Cardiac septum (tissue), 1 donor: ENCODE measurements around the gene TNPO2. TPM values are rescaled to one million over a fixed set of nuclear protein-coding genes. Genes with fewer than 3 reads are reported as not detected.
A peak's percentile ranks its signal among the peaks of the same experiment; 100 is the strongest.
"Not testable (repeated sequence)": the region's sequence is repeated elsewhere in the genome, so short reads cannot be mapped to it uniquely, and the experiment has no call there.

ENCODE experiments used
- DNase-seq: peaks from one replicate; pipeline ENCODE4 v3.0.0-alpha.2; 2020; ENCODE audit warnings: low spot score
- intact Hi-C: fragments of 100-400 bp; cut with DNase I; formaldehyde crosslinking; loops from one replicate; pipeline ENCODE4 v1.14.0; 2022
- total RNA-seq: library from RNA; stranded (reverse); fragmentation: NEBNext Ultra II Directional; extraction: Animal tissue kit (Norgen Biotek cat#: 25700); gene quantifications from one replicate; pipeline ENCODE4 v1.2.1, GENCODE V29; 2021
- donor health status: DM: no; HTN: no; CAD: no.

TNPO2 gene
- total RNA-seq, 1 donor from 2014 or later: 50.4 TPM

DNA sequence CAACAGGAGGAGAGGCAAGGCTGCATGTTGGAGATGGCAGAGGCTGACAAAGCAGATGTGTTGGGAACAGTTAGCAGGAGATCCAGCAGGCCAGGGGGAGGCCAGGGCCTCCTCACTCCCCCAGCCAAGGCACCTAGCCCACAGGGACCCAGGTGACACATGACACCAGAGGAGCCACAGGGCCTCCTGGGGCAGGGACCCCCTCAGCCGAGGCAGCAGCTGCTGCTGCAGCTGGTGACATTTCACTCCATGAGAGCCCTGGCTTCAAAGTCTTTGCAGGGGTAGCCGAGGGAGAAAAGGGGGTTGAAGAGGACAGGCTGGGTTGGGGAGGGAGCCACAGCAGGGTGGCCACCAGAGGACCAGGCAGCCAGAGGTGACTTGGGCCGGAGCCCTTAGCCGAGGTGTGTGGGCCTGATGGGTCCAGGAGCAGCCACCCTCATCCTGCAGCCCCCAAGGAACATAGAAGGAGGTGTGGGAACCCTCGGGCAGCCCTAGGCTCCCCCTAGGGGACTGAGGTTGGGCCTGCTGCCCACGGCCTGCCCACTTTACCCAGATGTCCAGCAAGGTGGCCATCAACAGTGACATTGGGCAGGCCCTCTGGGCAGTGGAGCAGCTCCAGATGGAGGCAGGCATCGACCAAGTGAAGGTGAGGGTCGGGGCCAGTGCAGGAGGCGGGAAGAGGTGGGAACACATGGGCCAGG, 36.1 kb downstream of the TNPO2 start, which contains the start of gene GNG14:
Gene GNG14, plus strand, starts transcription at position 503 of the 701 bp plus-strand sequence. Its CDS starts 51 bp downstream, at position 554.
- DNase-seq: no peak
- intact Hi-C loops: no loop called here

DNA sequence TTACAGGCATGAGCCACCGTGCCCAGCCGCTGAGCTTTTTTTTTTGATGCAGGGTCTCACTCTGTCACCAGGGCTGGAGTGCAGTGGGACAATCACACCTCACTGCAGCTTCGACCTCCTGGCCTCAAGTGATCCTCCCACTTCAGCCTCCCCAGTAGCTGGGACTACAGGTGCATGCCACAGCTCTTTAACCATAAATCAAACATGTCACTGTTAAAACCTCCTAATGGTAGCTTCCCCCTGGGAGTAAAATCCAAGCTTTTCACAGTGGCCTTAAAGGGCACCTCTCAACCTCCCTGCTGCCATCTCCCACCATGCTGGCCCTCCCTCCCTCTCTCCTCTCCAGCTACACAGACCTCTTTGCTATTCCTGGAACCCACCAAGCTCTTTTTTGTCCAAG, 37.9 kb downstream of the TNPO2 start:
- intact Hi-C loops: no loop called here
- no peak for DNase-seq

DNA sequence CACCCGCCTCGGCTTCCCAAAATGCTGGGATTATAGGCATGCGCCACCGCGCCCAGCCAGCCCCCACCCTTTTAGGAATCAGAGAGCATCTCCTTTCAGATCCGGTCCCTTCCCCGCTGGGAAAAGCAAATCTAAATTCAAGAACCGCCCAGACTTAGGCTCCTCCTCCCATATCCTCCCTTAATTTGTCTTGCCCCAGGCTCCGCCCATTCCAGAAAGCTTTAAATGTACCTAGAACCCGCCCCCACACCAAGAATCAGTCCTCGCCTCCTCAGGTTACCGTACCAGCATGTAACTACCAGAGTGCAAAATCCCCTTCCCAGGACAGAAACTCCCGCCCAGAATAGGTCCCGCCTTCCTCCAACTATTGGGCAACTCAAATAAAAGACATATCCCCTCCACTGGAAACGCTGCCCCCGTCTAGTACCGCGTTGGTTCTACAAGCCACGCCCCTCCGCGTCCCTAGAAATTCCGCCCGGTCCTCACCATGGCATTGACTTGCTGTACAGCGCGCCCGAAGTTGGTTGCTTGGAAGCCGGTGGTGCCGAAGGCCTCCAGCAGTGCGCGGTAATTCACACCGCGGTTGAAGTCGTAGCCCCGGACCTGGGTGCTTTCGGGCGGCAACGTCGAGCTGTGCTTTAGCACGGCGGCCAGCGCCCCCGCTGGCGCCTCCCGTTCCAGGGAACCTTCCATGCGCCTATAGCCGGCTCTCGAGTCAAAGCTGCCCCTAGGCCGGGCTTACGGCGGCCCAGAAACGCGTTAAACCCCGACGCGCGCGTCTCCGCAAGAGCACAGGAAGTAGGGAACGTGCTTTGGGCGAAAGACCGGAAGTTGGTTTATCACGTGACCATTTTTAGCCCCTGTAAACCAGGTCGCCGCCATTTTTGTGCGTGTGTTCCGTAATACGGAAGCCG, 42.4 kb downstream of the TNPO2 start, which contains the start of gene DHPS:
Gene DHPS, minus strand, starts transcription at position 807 of the 914 bp plus-strand sequence. Its CDS starts 114 bp downstream, at position 693.
- intact Hi-C loops: loop anchor here (1.0 to 5.0 kb wide), 2 partner anchors 12 to 121 kb away; partner anchors contain the start of genes PRDX2 and THSD8
- peak; percentile 95 for DNase-seq

DNA sequence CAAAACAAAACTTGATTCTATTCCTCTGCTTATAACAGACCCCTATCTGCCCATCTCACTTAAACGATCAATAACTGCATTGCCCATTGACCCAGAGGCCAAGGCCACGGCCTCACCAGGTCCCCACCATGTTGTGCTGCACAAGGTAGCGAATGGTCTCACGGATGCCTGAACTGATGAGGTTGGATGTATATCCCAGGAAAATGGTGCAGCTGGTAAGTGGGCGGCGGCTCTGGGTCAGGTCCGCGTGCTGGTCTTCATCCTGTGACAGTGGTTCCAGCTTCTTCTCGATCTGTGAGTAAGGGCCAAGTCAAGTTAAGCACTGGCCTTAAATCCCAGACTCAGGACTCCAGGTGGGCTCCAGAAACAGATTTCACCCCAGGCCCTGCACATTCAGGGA, 43.7 kb downstream of the TNPO2 start:
- no peak for DNase-seq
- intact Hi-C loops: loop anchor here (5.0 kb wide), 1 partner anchor 122 kb away; the partner anchor contains the start of genes PRDX2 and THSD8

DNA sequence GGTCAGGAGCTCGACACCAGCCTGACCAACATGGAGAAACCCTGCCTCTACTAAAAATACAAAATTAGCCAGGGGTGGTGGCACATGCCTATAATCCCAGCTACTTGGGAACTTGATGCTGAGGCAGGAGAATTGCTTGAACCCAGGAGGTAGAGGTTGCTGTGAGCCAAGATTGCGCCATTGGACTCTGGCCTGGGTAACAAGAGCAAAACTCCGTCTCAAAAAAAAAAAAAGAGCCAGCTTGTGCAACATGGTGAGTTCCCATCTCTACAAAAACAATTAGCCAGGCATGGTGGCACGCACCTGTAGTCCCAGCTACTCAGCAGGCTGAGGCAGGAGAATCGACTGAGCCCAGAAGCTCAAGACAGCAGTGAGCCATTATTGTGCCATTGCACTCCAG, 45.7 kb downstream of the TNPO2 start:
- intact Hi-C loops: loop anchor here (10.0 kb wide), 1 partner anchor 167 kb away; no protein-coding TSS in a partner anchor
- not testable (repeated sequence) for DNase-seq

DNA sequence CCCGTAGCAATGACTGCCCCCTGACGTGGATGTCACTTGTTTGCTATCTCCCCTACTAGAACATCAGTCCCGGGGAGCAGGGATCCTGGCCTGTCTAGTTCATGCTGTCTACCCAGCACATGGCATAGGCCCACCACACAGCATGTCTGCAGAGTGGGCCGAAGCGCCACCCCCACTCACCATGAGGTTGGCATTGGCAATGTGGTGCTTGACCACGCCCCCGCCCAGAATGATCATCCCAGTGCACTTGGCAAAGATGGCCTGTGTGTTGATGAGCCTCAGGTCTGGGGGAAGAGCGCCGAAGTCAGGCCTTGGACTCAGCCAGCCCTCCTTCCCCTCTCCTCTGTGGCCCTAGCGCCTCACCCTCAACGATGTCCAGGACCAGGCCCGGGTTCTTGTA, 46.8 kb downstream of the TNPO2 start:
- DNase-seq: no peak
- intact Hi-C loops: loop anchor here (10.0 kb wide), 1 partner anchor 168 kb away; no protein-coding TSS in a partner anchor

DNA sequence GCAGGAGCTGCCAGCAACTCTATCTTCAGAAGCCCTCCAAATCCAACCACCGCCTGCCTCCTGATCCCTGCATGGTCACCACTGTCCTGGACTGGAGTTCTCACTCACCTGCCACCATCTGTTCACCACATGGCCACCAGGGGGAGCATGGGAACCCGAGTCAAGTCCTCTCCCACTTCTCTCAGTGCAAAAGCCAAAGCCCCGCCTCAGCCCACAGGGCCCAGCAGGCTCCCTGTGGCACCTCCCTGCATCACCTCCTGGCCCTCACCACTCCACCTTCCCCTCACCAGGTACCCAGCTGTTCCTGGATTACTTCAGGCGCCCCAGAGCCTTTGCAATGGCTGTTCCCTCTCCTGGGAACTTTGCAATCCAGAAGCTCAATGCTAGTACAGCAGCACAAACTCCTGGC, 47.3 kb downstream of the TNPO2 start:
- intact Hi-C loops: loop anchor here (10.0 kb wide), 1 partner anchor 168 kb away; no protein-coding TSS in a partner anchor
- peak; percentile 92 for DNase-seq

DNA sequence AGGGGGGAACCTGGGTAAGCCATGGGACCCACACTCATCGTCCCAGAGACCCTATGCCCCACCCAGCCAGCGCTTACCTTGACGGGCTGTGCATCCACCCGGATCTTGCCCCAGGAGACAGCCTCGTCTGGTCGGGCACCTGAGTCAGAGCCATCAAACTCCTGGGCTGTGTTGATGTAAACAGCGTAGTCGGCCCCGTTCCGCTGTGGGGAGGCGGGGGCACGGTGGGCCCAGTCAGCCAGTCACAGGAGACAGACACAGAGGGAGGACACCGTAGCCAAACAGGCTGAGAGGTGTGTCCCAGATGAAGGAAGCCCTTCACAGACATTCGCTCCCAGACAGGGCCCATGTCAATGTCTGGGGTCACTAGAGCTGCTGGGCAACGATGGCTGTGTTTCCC, 47.8 kb downstream of the TNPO2 start:
- intact Hi-C loops: loop anchor here (10.0 kb wide), 1 partner anchor 169 kb away; no protein-coding TSS in a partner anchor

DNA sequence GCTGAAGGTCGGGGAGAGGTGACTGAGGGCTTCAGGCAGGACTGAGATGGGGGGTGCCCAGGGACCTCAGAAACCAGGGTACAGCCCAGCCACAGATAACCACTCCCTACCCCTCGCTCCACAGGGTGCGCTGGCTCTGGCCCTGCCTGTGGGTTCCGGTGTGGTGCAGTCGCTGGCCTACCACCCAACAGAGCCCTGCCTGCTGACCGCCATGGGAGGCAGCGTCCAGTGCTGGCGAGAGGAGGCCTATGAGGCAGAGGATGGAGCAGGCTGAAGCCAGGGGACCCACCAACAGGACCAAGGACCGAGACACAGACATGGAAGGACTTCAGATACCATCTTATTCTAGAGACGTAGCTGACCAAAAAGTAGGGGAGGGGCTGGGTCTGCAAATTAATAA, 48.3 kb downstream of the TNPO2 start:
- no peak for DNase-seq
- intact Hi-C loops: loop anchor here (10.0 kb wide), 1 partner anchor 169 kb away; no protein-coding TSS in a partner anchor

More for the DNA sequence above, 47.8 kb downstream of the TNPO2 start:
- no peak for DNase-seq

DNA sequence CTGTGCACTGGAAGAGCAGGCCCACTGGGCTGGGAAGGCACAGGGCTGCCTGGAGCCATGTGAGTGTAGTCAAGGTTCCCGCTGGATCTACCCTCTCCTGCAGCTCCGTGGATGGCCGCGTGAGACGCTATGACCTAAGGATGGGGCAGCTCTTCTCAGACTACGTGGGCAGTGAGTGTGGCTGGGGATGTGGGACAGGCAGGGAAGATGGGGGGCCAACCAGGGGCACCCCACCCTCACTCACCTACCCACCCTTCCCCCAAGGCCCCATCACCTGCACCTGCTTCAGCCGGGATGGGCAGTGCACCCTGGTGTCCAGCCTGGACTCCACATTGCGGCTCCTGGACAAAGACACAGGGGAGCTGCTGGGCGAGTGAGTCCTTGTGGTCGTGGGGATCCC, 51.0 kb downstream of the TNPO2 start:
- intact Hi-C loops: loop anchor here (10.0 kb wide), 1 partner anchor 172 kb away; no protein-coding TSS in a partner anchor
- no peak for DNase-seq

DNA sequence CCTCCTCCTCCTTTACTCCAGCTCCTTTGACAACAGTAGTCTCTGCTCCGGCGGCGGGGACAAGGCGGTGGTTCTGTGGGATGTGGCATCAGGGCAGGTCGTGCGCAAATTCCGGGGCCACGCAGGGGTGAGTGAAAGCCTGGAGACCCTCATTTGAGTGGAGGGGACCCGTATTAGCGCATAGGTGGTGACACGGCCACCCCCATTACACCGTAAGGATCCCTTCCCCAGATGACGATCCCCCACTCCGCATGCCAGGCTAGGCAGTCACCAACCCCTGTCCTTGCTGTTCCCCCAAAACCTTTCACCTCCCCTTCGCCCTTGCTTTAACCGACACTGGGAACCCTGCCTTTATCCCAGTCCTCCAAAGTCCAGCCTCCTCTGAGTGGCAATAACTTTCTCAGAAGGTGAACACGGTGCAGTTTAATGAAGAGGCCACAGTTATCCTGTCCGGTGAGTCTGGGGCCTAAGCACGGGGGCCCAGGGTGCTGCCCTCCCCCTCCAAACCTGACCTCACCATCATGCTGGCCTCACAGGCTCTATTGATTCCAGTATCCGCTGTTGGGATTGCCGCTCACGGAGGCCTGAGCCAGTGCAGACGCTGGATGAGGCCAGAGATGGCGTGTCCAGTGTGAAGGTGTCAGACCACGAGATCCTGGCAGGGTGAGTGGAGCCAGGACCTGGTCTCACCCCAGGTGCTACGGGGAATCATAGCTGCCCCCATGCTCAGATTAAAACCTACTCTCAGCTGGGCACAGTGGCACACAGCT, 53.4 kb downstream of the TNPO2 start:
- intact Hi-C loops: loop anchor here (10.0 kb wide), 1 partner anchor 174 kb away; no protein-coding TSS in a partner anchor
- no peak for DNase-seq

DNA sequence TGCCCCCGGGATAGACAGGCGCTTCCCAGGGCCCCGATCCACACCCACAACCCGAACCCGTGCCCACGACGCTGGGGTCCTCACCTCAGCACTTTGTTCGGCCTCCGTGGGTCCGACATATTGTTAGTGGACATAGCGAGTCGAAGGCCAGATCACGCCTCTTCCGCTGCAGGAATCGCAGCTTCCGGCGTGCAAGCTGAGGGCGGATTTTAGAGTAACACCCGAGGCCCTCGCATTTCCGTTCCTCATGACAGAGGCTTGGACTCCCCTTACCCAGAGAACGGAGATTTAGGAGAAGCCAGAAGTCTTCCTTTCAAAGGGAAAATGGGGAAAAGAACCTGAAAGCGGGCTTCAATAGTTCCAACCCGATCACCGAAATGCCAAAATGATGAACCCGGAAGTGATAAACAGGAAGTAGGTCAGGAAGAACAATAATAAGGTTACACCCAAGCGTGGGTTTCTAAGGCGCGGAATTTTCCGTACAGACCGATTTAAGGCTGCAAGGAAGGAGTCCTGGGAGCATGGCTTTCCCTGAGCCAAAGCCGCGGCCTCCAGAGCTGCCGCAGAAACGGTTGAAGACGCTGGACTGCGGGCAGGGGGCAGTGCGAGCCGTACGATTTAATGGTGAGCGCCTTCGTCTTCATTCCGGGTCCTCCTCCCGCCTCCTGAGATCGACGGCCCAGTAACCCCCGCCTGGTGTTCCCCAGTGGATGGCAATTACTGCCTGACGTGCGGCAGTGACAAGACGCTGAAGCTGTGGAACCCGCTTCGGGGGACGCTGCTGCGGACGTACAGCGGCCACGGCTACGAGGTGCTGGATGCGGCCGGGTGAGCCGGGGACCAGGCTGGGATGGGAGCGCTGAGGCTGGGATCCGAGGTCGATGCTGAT, 54.2 kb downstream of the TNPO2 start:
- DNase-seq: peak; percentile 93
- intact Hi-C loops: loop anchor here (1.0 to 10.0 kb wide), 3 partner anchors 12 to 175 kb away; partner anchors contain the start of gene DHPS

DNA sequence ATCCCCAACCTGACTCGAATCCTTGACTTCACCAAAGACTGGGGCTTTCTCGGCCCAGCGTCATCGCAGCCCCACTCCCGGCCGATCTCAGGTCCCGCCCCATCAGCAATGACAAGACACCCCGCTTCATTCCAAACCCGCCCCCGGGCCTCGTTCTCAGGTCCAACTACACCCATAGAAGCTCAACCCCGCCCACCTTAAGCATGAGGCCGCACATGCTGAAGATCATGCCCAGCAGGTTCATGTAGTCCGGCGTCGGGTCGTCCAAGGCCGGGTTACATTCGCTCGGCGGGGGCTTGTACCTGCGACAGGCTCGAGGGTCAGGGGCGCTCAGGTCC, 54.8 kb downstream of the TNPO2 start:
- intact Hi-C loops: loop anchor here (1.0 to 5.0 kb wide), 2 partner anchors 12 to 107 kb away; partner anchors contain the start of gene DHPS
- DNase-seq: no peak

DNA sequence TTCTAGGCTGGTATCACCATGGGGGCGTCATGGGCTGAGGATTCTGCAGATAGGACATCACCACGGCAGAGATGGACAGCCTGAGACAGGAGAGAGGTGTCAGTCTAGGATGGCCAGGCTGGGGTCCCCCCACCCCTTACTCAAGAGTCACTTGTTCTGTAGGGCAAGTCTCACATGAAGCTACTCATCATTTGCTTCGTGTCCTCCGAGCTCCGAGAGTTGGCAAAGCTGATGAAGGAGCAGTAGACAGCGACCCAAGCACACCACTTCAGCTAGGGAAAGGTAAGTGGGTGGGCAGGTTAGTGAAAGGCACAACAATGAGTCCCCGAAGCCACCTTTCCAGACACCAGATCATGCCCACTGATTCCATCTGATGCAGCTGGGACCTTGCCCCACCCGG, 55.4 kb downstream of the TNPO2 start:
- intact Hi-C loops: loop anchor here (5.0 kb wide), 1 partner anchor 106 kb away; no protein-coding TSS in a partner anchor
- no peak for DNase-seq

DNA sequence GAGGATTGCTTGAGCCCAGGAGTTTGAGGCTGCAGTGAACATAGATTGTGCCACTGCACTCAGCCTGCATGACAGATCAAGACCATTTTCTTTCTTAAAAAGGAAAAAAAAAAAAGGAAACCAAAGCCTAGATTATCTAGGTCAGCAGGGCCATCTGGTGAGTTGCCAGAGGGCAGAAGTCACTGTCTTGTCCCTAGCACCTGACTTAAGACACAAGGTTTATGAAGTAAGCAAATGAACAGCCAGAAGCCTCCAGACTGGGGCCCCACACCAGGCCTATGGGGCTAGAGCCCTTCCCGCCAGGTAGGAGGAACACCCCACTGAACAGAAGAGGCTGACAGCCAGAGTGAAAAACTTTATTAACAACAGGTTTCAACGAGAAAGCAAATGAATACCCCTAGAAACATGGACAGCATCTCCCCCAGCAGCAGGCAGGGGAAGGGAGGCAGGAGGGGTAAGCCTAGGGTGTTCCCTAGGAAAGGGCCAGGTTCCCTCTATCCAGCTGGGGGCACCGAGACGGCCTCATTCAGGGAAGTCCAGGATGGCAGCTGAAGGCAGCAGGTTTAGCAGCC, 55.9 kb downstream of the TNPO2 start:
- intact Hi-C loops: loop anchor here (5.0 kb wide), 1 partner anchor 106 kb away; no protein-coding TSS in a partner anchor
- no peak for DNase-seq

DNA sequence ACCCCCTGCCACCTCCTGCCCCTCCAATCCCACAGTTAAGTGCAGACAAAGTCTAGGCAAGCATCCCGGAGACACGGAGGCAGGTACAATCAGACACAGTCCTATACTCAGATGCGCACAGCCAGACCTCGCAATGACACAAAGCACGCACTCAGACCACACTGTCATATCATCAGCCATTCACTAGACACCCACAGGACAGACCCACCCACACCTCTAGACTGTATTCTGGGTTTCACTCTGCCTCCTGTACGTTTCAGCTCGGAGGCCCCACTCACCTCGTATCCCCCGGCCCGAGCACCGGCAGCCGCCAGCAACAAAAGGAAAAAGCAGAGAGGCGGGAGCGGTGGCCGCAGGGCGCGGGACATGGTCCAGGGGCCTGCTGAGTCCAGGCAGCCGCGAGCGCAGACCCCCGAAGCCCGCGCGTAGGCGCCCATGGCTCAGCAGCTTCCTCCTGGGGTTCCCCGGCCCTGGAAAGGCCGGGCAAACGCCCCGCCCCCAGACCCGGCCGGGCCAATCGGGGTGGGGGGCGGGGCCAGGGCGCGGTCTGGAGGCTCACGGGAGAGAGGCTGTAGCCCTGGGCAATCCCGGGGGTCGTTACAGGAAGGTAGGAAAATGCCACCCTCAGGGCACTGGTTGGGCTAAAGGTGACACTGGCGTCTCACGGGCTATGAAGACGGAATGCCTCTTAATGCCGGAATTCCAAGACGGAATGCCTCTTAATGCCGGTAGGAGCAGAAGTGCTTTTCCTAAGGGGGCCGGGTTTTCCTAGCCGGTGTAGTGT, 57.3 kb downstream of the TNPO2 start, which contains the start of the genes MAN2B1 and WDR83:
Gene MAN2B1, minus strand, starts transcription at position 478 of the 784 bp plus-strand sequence. Its CDS starts 41 bp downstream, at position 437.
Gene WDR83, plus strand, starts transcription at position 543 of the 784 bp plus-strand sequence. CDS start 2,984 bp downstream, outside the sequence.
- peak; percentile 90 for DNase-seq
- intact Hi-C loops: loop anchor here (5.0 kb wide), 1 partner anchor 104 kb away; no protein-coding TSS in a partner anchor
